ENCODE data around the gene PIKFYVE.
"Not testable (repeated sequence)": the region's sequence is repeated elsewhere in the genome, so short reads cannot be mapped to it uniquely, and the experiment has no call there.

The PIKFYVE gene

DNA sequence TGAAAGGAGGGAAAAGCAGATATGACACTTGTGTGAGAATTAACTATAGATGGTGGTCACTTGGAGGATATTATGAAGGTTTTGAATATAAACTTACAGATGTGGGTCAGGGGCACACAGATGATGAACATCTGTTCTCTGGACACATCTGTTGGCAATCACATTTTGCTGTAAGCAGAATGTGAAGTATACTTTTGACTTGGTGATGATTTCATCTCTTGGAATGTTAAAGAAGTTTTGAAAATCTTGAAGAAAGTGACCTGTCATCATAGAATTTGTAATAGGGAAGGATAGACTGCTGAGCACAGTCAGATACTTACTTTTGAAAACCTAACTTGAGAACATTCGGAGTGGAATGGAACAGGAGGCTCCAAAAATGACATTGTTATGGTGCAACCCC, 40.2 kb downstream of the PIKFYVE start:
- Mint-ChIP-seq H3K4me3 (no peak overlapping the region), H3K9me3 (no peaks in the 10 kb centered on the region), H3K36me3 (ENCODE audit: low read depth) (peaks cover 74% of the 10 kb centered on the region), H3K27ac (no peak overlapping the region), H3K27me3 (no peaks in the 10 kb centered on the region), H3K4me1 (ENCODE audit: low read depth) (peaks cover 8% of the 10 kb centered on the region)
- DNase-seq, result no peak

DNA sequence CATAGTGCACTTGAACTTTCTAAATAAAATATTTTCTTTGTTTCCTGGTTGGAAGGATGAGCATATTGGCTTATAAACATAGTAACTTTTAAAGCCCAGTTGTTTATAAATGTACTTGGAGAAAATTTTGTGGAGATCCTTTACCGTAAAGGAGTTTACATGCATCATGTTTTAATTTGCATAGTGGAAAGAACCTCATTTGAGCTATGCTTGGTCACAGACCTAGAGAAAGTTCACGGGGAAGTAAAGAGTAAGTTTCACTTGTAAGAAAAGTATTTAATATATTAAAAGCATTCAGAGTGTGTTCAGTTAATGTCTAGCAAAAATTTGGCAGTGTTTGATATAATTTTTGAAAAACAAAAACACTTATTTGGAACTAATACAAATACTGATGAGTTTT, 45.3 kb downstream of the PIKFYVE start:
- DNase-seq, result no peak
- no peaks in the 10 kb centered on the region for H3K27me3 Mint-ChIP-seq
- peaks cover 25% of the 10 kb centered on the region for H3K4me1 Mint-ChIP-seq (ENCODE audit: low read depth)
- peaks cover 67% of the 10 kb centered on the region for H3K36me3 Mint-ChIP-seq (ENCODE audit: low read depth)
- no peak overlapping the region for H3K4me3 Mint-ChIP-seq
- H3K27ac Mint-ChIP-seq, result no peak overlapping the region
- H3K9me3 Mint-ChIP-seq, result no peaks in the 10 kb centered on the region

DNA sequence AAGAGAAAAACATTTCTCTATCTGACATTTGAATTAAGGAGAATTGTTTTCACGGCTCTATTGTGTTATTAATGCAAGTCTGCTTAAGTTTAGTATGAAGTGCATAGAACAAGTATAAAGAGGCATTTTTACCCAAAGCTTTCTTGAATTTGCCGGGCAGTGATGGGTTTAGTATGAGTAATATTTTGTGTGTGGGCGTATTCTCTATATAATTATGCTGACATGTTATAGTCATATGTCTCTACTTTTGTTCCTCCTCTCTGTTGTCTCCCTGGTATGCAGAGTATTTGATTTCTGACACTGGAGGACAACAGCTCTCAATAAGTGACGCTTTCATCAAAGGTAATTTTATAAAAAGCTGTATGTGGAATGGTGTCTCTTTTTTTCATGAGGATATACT, 45.9 kb downstream of the PIKFYVE start:
- no peak overlapping the region for H3K4me3 Mint-ChIP-seq
- no peaks in the 10 kb centered on the region for H3K27me3 Mint-ChIP-seq
- no peaks in the 10 kb centered on the region for H3K9me3 Mint-ChIP-seq
- peak overlapping the region; percentile 80 for H3K27ac Mint-ChIP-seq
- H3K36me3 Mint-ChIP-seq (ENCODE audit: low read depth), result peaks cover 68% of the 10 kb centered on the region
- DNase-seq, result no peak
- H3K4me1 Mint-ChIP-seq (ENCODE audit: low read depth), result peaks cover 25% of the 10 kb centered on the region

DNA sequence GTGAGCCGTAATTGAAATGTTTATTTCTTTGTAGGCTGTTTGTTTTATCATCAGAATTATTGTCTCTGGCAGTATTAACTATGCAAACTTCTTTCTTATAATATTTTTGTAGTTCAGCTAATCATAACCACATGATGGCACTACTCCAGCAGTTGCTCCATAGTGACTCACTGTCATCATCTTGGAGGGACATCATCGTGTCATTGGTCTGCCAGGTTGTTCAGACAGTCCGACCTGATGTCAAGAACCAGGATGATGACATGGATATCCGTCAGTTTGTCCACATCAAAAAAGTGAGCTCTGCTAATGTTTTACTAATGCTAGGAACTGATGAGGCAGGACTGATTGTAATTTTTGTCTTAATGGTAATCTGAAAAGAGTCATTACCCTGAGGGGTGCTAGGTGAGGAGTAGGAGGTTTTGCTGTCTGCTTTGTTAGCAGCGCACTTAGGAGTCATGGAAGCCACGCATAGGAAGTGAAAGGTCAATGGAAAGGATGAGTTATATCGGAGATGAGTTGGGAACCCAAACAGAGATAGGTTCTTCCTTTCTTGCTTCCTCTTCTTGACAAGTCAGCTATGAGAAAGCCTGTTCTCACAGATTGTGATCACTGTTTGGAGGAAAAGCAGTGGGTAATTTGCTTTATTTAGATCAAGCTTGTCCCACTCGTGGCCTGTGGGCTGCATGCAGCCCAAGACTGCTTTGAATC, 49.2 kb downstream of the PIKFYVE start:
- Mint-ChIP-seq H3K4me1 (ENCODE audit: low read depth) (peaks cover 34% of the 10 kb centered on the region), H3K27ac (peak overlapping the region; percentile 67), H3K36me3 (ENCODE audit: low read depth) (peaks cover 78% of the 10 kb centered on the region), H3K4me3 (no peak overlapping the region), H3K27me3 (no peaks in the 10 kb centered on the region), H3K9me3 (no peaks in the 10 kb centered on the region)
- no peak for DNase-seq

DNA sequence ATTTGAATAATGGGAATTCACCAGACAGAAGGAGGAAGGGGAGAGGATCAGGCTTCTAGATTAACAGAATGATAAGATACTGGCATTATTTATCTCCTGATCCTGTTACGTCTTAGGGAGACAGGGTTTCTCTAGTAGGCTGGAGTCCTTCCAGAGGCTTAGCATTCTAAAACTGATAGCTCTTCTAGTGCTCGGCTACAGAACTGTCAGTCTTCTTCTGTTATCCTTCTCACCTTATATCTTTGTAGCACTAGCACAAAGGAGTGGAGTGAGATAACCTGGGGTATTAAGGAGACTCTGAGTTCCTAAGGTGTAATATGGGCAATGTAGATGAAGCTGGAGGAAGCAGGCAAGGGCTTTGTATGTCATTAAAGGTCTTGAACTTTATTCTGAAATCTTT, 52.1 kb downstream of the PIKFYVE start:
- H3K9me3 Mint-ChIP-seq, result no peaks in the 10 kb centered on the region
- no peaks in the 10 kb centered on the region for H3K27me3 Mint-ChIP-seq
- H3K27ac Mint-ChIP-seq, result peak overlapping the region; percentile 47
- peaks cover 14% of the 10 kb centered on the region for H3K4me1 Mint-ChIP-seq (ENCODE audit: low read depth)
- H3K4me3 Mint-ChIP-seq, result no peak overlapping the region
- H3K36me3 Mint-ChIP-seq (ENCODE audit: low read depth), result peaks cover 77% of the 10 kb centered on the region
- no peak for DNase-seq

DNA sequence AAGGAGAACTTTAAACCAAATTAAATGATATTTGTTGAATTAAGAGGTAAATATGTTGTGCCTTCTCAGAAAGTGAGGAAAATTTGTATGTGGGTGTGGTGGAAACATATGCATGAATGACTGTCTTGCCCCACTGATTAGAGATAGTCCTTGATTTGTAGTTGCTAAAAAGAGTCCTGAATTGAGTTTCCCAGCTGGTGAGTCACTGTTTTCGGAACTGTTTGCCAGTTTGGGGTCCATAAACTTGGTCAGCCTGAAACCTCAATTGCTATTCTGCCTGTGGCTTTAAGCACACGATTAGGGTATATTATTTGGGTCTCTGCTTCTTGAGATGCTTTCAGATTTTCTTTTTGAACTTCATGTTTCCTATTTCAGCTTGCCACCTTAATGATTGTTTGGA, 53.3 kb downstream of the PIKFYVE start:
- DNase-seq, result no peak
- Mint-ChIP-seq H3K27me3 (no peaks in the 10 kb centered on the region), H3K27ac (peak overlapping the region; percentile 8), H3K9me3 (no peaks in the 10 kb centered on the region), H3K4me1 (ENCODE audit: low read depth) (peaks cover 14% of the 10 kb centered on the region), H3K4me3 (no peak overlapping the region), H3K36me3 (ENCODE audit: low read depth) (peaks cover 81% of the 10 kb centered on the region)

DNA sequence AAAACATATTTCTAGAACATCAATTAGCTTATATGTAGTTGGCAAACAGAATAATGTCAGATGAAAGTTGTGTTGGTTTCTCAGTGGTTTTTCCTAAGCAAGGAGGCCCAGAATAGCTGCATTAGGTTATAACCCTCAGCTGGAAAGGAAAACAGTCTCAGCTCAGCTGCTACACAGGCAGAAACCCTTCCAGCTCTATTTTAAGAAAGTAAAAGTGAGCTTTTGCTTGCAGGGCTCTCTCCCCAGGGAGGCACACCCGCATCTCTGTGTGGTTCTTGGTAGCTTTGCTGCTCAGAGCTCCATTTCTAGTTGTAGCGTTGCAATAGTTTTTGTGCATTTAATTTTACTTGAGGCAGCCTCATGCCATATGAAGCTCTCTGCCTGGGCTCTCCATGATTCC, 54.6 kb downstream of the PIKFYVE start:
- peaks cover 81% of the 10 kb centered on the region for H3K36me3 Mint-ChIP-seq (ENCODE audit: low read depth)
- H3K9me3 Mint-ChIP-seq, result no peaks in the 10 kb centered on the region
- H3K4me3 Mint-ChIP-seq, result no peak overlapping the region
- H3K27ac Mint-ChIP-seq, result no peak overlapping the region
- no peaks in the 10 kb centered on the region for H3K27me3 Mint-ChIP-seq
- DNase-seq, result no peak
- H3K4me1 Mint-ChIP-seq (ENCODE audit: low read depth), result peaks cover 9% of the 10 kb centered on the region

DNA sequence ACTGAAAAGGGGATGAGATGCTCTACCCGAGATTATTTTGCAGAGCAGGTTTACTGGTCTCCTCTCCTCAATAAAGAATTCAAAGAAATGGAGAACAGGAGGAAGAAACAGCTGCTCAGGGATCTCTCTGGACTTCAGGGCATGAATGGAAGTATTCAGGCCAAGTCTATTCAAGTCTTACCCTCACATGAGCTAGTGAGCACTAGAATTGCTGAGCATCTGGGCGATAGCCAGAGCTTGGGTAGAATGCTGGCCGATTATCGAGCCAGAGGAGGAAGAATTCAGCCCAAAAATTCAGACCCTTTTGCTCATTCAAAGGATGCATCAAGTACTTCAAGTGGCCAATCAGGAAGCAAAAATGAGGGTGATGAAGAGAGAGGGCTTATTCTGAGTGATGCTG, 60.0 kb downstream of the PIKFYVE start:
- Mint-ChIP-seq H3K27me3 (no peaks in the 10 kb centered on the region), H3K9me3 (no peaks in the 10 kb centered on the region), H3K4me3 (no peak overlapping the region), H3K36me3 (ENCODE audit: low read depth) (peaks cover 81% of the 10 kb centered on the region), H3K4me1 (ENCODE audit: low read depth) (no peaks in the 10 kb centered on the region), H3K27ac (no peak overlapping the region)
- no peak for DNase-seq

DNA sequence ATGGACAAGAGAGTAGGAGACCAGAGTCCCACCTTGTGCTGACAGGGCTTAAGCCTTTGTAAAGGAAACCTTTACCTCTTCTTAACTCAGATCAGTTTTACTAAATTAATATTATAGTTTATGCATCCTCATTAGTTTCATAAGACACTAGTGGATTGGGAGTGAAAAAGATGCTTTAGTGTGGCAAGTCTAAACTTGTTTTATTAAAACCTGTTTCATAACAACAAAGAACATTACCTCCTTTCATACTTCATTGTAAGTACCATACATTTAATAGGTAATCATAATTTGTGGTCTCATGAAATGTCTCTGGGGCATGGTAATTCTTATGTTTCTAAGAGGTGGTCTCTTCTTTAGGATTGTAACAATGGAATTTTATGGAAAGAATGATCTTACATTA, 63.4 kb downstream of the PIKFYVE start:
- Mint-ChIP-seq H3K36me3 (ENCODE audit: low read depth) (peaks cover 83% of the 10 kb centered on the region), H3K27me3 (no peaks in the 10 kb centered on the region), H3K4me1 (ENCODE audit: low read depth) (no peaks in the 10 kb centered on the region), H3K27ac (no peak overlapping the region), H3K4me3 (no peak overlapping the region), H3K9me3 (no peaks in the 10 kb centered on the region)
- no peak for DNase-seq

DNA sequence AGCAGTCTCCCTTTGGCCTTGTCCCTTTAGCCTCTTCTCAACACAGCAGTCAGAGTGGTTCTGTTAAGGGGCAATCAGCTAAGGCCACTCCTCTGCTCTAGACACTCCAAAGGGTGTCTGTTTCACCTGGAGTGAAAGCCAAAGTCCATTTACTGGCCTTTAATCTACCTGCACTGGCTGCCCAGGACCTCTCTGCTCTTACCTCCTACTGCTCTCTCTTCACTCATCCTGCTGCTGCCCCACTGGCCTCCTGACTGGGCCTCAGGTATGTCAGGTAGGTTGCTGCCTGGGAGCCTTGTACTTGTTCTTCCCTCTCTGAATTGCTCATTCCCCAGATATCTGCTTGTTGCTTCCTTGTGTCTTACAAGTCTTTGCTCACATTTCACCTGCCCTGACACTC, 68.2 kb downstream of the PIKFYVE start:
- no peak overlapping the region for H3K27ac Mint-ChIP-seq
- H3K9me3 Mint-ChIP-seq, result no peaks in the 10 kb centered on the region
- no peaks in the 10 kb centered on the region for H3K27me3 Mint-ChIP-seq
- H3K4me3 Mint-ChIP-seq, result no peak overlapping the region
- H3K36me3 Mint-ChIP-seq (ENCODE audit: low read depth), result peaks cover 82% of the 10 kb centered on the region
- DNase-seq, result no peak
- no peaks in the 10 kb centered on the region for H3K4me1 Mint-ChIP-seq (ENCODE audit: low read depth)

DNA sequence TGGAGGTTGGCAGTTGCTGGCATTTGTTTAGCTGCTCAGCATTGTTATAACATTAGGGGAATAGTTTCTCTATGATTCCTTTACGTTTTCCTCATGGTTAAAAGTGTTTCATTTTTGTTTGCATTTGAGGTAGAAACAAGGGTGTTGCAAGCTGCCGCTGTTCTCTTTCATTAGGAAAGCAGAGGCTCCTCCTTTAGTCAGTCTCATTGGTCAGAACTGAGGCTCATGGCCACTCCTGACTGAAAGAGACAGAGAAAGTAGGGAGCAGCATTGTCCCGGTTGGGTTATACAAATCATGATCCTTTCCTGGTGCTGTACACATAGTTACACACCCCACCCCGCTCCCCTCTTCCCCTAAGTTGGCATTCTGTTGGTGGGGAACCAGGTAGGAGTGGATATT, 80.7 kb downstream of the PIKFYVE start:
- Mint-ChIP-seq H3K36me3 (ENCODE audit: low read depth) (peaks cover 85% of the 10 kb centered on the region), H3K27me3 (no peaks in the 10 kb centered on the region), H3K27ac (no peak overlapping the region), H3K9me3 (no peaks in the 10 kb centered on the region), H3K4me1 (ENCODE audit: low read depth) (no peaks in the 10 kb centered on the region), H3K4me3 (no peak overlapping the region)
- DNase-seq, result no peak

DNA sequence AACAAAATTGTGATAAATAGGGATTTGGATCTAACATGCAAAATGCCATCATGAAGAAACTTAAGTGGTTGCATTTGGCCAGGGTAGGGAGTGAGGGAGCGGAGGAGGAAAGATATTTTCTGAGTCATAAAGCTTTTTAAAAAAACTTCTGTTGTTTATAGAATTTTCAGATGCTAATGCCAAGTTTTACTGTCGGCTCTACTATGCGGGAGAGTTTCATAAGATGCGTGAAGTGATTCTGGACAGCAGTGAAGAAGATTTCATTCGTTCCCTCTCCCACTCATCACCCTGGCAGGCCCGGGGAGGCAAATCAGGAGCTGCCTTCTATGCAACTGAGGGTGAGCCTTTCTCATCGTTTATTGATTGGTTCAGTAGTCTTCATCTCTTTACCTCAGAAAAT, 84.6 kb downstream of the PIKFYVE start:
- no peaks in the 10 kb centered on the region for H3K4me1 Mint-ChIP-seq (ENCODE audit: low read depth)
- H3K36me3 Mint-ChIP-seq (ENCODE audit: low read depth), result peaks cover 94% of the 10 kb centered on the region
- H3K9me3 Mint-ChIP-seq, result no peaks in the 10 kb centered on the region
- DNase-seq, result no peak
- H3K4me3 Mint-ChIP-seq, result no peak overlapping the region
- H3K27ac Mint-ChIP-seq, result peak overlapping the region; percentile 18
- H3K27me3 Mint-ChIP-seq, result no peaks in the 10 kb centered on the region

DNA sequence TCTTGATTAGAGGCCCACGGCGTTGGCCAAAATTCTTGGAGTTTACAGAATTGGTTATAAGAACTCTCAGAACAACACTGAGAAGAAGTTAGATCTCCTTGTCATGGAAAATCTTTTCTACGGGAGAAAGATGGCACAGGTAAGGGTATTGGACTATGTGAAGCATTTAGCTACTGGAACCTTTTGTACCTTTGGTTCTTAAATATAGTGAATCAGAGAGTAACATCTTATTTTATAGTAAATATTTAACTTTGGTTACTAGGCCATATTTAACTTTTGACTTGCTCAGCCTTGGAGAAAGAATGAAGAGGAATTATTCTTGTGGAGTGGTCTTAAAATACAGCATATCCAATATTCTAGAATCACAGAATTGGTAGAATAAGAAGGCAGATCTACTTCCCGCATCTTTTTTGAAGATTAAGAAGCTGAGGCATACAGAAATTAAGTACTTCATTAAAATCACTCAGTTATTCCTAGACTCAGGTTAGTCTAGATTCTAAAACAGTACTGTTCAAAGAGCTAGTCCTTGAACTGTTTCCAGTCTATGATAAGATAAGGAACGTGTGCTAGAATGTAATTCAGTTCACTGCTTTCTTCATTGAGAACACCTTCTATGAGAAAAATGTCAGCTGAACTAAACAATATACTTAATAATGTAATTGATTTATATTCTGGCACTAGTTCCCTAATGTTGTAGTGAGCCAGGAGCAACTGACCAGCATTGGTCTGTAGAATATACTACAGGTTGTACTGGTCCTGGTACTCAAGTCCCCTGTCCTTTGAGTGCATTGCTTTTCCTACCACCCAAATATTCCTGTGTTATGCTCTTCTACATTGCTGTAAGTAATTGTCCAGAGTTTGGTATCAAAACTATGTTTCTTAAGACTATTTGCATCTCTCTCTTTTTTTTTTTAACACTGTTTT, 86.9 kb downstream of the PIKFYVE start:
- DNase-seq, result no peak
- Mint-ChIP-seq H3K4me1 (ENCODE audit: low read depth) (peaks cover 7% of the 10 kb centered on the region), H3K27me3 (no peaks in the 10 kb centered on the region), H3K4me3 (no peak overlapping the region), H3K36me3 (ENCODE audit: low read depth) (peaks cover 88% of the 10 kb centered on the region), H3K9me3 (no peaks in the 10 kb centered on the region), H3K27ac (no peak overlapping the region)

DNA sequence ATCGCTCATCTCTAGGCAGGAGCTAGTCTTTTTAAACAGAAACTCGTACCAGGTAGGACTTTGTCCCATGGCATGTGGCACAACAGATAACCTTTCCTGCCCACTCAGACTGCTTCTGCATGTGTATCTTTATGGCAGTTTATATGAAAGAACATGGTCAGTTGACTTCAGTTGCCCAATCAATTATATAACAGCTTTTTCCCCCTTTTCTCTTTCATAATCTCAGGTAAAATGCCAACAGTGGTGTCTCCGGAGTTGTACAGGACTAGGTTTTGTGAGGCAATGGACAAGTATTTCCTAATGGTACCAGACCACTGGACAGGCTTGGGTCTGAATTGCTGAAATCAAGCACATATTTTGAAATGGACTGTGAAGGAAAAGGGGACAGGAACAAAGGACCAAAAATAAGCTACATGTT, 88.9 kb downstream of the PIKFYVE start:
- Mint-ChIP-seq H3K4me1 (ENCODE audit: low read depth) (peaks cover 8% of the 10 kb centered on the region), H3K9me3 (peaks cover 2% of the 10 kb centered on the region), H3K27me3 (no peaks in the 10 kb centered on the region), H3K4me3 (no peak overlapping the region), H3K27ac (peak overlapping the region; percentile 5), H3K36me3 (ENCODE audit: low read depth) (peaks cover 86% of the 10 kb centered on the region)
- no peak for DNase-seq

DNA sequence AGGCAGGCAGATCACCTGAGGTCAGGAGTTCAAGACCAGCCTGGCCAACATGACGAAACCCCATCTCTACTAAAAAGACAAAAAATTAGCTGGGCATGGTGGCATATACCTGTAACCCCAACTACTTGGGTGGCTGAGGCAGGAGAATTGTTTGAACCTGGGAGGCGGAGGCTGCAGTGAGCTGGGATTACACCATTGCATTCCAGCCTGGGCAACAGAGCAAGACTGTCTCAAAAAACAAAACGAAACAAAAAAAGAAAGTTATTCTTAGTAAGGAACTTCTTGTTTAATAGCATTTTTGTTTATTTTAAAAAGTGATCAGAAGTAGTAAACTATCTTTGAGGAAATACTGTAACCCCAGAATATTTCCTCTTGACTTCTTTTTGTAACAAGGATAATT, 90.4 kb downstream of the PIKFYVE start:
- not testable (repeated sequence) for DNase-seq; H3K4me1 Mint-ChIP-seq (ENCODE audit: low read depth); H3K27ac Mint-ChIP-seq; H3K9me3 Mint-ChIP-seq; H3K4me3 Mint-ChIP-seq; H3K27me3 Mint-ChIP-seq
- peaks cover 75% of the 10 kb centered on the region for H3K36me3 Mint-ChIP-seq (ENCODE audit: low read depth)

Data from activated T-cell treated with anti-CD3 and anti-CD28 coated beads, Interleukin-2, amount 50 U/mL, for 24 hours (primary cell).